HG03460 (cell line): Measurements from ENCODE around the gene KCNJ11.
"Not testable (repeated sequence)": the region's sequence is repeated elsewhere in the genome, so short reads cannot be mapped to it uniquely, and the experiment has no call there.

ENCODE experiments used
- ATAC-seq: cut with Tn5 transposase; IDR thresholded peaks from one replicate; pipeline ENCODE4 v1.9.1; 2021; ENCODE audit not compliant: unreplicated experiment

KCNJ11 gene

GRCh38 chr11:17388609-17389210 lies at the start of gene KCNJ11:
Gene KCNJ11 (minus strand): TSS chr11:17388659. CDS start chr11:17388091, 568 bp downstream.
- peak; percentile 35 for ATAC-seq

GRCh38 chr11:17437366-17437765 lies 48.9 kb upstream of the KCNJ11 start:
- no peak for ATAC-seq

DNA sequence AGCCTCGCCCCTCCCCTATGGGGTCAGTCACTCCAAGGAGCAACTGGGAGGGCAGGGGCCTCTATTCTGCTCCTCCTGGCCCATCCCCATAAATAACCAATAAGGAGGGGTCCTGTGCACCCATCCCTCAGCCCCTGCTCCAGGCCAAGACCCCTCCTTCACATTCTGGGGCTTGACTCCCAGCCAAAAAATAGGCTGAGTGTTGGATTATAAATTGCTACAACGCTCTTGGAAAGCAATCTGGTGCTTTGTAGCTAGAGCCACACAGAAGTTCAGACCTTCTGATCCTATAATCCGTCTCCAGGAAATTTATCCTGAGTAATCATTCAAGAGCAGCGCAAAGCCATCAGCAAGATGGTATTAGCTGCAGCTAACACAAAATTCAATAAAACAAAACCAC lies 45.6 kb upstream of the KCNJ11 start:
- ATAC-seq: no peak

GRCh38 chr11:17432002-17432401 lies 43.5 kb upstream of the KCNJ11 start:
- no peak for ATAC-seq

DNA sequence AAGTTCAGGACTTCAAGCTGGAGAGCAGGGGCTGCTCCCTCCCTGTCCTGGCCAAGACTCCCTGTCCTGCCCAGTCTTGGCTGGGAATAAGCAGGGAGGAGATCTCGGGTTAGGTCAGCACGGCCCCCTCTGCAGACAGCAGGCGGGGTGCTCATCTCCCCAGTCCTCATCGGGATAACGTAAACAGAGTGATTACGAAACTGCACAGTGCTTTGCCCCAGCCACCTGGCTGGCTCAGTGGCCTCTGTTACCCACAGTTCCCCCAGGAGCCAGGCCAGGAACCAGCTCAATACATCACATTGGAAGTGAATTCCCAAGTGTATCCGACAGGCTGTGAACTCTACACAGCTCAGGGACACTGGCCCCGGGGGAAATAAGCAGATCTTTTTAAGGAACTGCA lies 42.7 kb upstream of the KCNJ11 start:
- ATAC-seq: no peak

GRCh38 chr11:17430616-17431015 lies 42.2 kb upstream of the KCNJ11 start:
- no peak for ATAC-seq

DNA sequence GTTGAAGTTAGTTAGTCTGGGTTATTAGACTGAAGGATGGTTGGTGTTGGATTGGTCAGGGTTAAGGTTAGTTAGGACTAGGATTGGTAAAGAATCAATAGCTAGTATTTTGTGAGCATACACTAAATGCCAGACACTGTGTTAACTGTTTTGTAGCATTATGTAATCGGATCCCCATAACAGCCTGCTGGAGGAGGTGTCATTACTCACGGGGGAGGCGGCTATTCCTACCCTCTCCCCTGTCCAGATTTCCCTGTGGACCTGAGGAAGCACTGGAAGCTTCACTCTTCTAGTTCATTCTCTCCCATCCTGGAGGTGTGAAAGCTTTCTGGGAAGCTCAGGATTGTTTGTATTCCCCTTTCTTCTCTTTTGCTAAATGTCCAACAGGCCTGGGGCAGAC lies 40.5 kb upstream of the KCNJ11 start:
- ATAC-seq: no peak

DNA sequence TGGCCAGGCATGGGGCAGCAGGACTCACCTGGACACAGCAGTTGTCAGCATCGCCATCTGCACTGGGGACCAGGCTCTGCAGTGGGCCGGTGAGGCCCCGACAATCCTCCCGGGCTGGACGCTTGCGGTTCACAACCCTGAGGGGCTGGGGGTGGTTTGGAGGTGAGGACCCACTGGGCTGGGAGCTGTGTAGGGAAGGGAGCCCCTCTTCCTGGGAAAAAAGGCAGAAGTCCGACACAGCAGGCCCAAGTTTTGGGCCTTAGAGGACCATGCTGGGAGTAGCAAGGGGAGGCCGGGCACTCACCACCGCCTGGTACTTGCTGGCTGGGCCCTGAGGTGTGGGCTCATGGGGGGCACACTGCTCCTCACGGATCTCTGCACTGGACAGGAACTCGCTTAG lies 39.8 kb upstream of the KCNJ11 start:
- ATAC-seq: no peak

- ATAC-seq: not testable (repeated sequence)
Observed at GRCh38 chr11:17426233-17426632, 37.8 kb upstream of the KCNJ11 start.

DNA sequence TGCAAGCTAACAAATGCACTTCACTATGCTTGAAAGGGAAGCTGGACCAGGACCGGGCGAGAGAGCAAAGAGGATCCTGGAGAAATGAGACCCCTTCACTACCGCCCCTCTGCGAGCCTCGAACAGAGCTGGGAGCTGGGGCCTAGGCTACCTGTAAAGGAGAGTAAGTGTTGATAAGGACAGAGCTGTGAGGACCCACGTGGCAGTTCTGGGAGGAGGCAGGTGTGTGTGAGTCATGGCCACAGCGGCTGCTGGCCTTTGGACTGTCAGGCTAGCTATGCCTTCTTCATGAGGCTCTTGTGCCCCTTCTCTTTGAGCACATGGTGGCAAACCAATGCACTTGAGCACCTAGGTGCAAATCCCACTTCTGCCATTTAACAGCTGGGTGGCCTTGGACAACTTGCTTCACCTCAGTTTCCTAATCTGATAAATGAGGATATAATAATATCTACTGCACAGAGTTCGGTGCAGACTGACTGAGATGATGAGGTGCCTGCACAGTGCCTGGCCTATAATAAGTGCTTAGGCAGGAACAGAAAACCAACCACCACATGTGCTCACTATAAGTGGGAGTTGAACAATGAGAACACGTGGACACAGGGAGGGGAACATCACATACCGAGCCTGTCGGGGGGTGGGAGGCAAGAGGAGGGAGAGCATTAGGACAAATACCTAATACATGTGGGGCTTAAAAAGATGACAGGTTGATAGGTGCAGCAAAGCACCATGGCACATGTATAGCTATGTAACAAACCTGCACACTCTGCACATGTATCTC lies 35.3 kb upstream of the KCNJ11 start:
- ATAC-seq: no peak

GRCh38 chr11:17421781-17422180 lies 33.3 kb upstream of the KCNJ11 start:
- no peak for ATAC-seq

GRCh38 chr11:17418444-17419081 lies 30.1 kb upstream of the KCNJ11 start:
- no peak for ATAC-seq

DNA sequence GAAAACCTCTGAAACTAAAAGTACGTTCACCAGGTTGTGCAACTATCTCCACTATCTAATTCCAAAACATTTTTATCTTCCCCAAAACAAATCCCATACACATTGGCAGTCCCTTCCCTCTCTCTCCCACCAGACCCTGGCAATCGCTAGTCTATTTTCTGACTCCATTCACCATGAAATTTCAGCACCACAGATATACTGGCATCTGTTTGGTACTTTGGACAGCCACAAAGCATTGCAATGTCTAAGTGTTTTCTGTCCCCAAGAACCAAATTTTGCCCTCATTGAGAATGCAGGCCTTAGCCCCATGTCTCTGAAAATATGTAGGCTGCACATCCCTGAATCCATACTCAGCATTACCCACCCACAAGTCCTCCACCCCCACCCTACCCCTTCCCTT lies 28.0 kb upstream of the KCNJ11 start:
- ATAC-seq: no peak

GRCh38 chr11:17415523-17416104 lies 27.2 kb upstream of the KCNJ11 start:
- ATAC-seq: no peak

DNA sequence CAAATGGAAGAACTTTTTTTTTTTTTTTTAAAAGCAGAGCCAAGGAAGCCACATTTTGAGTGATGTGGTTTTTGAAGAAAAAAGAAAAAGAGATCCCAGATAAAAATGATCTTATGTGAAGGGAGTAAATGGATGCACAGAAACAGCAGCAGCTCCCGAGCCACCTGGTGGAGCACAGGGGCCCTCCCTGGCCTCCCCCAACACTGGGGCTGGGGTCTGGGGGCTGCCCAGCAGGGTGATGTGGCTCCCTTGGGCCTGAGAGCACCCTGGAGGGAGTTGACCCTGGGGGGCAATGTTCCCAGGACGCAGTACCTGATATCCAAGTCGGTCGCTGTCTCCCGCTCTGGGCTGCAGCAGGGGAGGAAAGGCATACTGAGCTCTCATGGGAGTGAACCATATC lies 26.5 kb upstream of the KCNJ11 start:
- ATAC-seq: no peak

- no peak for ATAC-seq
Observed at GRCh38 chr11:17414317-17414737, 25.9 kb upstream of the KCNJ11 start.

GRCh38 chr11:17413414-17414316 lies 25.2 kb upstream of the KCNJ11 start:
- ATAC-seq: no peak

- ATAC-seq: no peak
Observed at GRCh38 chr11:17412488-17413180, 24.2 kb upstream of the KCNJ11 start.

DNA sequence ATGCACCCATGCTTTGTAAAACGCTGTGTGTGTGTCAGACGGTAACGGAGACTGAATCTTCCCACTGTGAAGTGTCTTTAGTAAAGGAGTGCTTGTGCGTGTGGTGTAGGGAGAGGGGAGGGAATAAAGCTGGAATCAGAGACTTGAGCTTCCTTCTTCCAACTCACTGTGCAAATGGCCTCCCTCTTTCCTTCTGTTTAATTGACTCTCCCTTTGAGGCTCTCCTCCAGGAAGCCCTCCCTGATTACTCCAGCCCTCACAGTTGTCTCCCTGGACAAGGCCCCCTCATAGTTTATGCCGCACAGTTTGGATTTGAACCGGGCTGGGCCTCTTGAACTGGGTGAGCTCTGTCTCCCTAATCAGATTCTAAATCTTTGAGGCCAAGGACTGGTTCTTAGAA lies 23.0 kb upstream of the KCNJ11 start:
- ATAC-seq: no peak
